PC-9 (cell line): ENCODE results near the gene UNC50. TPM values are rescaled to one million over a fixed set of nuclear protein-coding genes. Genes with fewer than 3 reads are reported as not detected.

Source experiments
- BruUV-seq: library from RNA; stranded (reverse); fragments of 400-500 nt; replicated peaks from 2 replicates; lab custom pipeline; 2021; lab: Mats Ljungman, UMichigan
- CTCF ChIA-PET: fragments of 300-600 bp; sonication (Branson Sonifier 250); formaldehyde crosslinking; loops from one replicate; lab custom pipeline; 2022; ENCODE audit warnings: antibody characterized with exemption; lab: Charles Lee
- POLR2A ChIA-PET: fragments of 300-600 bp; sonication (Branson Sonifier 250); formaldehyde crosslinking; loops from one replicate; lab custom pipeline; 2022; ENCODE audit warnings: antibody characterized with exemption; ENCODE audit not compliant: unreplicated experiment; lab: Charles Lee
- DNase-seq, 2 experiments: peaks; one replicate each; pipeline versions ENCODE4 v3.0.0 to v3.0.0-alpha.2; 2015 to 2022; ENCODE audit warnings: mixed read lengths in 1 of 2
- H2AFZ ChIP-seq: fragments of 200-600 bp; sonication (generic); 2 replicates; pipeline ENCODE4 v1.8.1; 2017; ENCODE audit warnings: antibody characterized with exemption
- H3F3A ChIP-seq: fragments of 200-600 bp; sonication (generic); 2 replicates; pipeline ENCODE4 v1.8.1; 2017; ENCODE audit warnings: antibody characterized with exemption, mild to moderate bottlenecking, low read depth; ENCODE audit not compliant: insufficient read depth
- H3K27ac ChIP-seq: fragments of 200-600 bp; sonication (generic); 2 replicates; pipeline ENCODE4 v1.6.1; 2016; ENCODE audit warnings: mixed run types
- H3K27me3 ChIP-seq: fragments of 200-600 bp; sonication (generic); 2 replicates; pipeline ENCODE4 v1.6.1; 2016; ENCODE audit warnings: low read depth, mixed run types; ENCODE audit not compliant: insufficient read depth
- H3K36me3 ChIP-seq: fragments of 200-600 bp; sonication (generic); 2 replicates; pipeline ENCODE4 v1.6.1; 2016; ENCODE audit warnings: low read depth, mixed run types
- H3K4me1 ChIP-seq: fragments of 200-600 bp; sonication (generic); replicated peaks from 2 replicates; pipeline ENCODE4 v1.6.1; 2016; ENCODE audit warnings: mixed run types; ENCODE audit not compliant: insufficient read depth
- H3K4me2 ChIP-seq: fragments of 200-600 bp; sonication (generic); 2 replicates; pipeline ENCODE4 v1.6.1; 2017; ENCODE audit warnings: mixed run types
- H3K4me3 ChIP-seq: fragments of 200-600 bp; sonication (generic); 2 replicates; pipeline ENCODE4 v1.6.1; 2016; ENCODE audit warnings: mixed run types
- H3K79me2 ChIP-seq: fragments of 200-600 bp; sonication (generic); 2 replicates; pipeline ENCODE4 v1.6.1; 2017; ENCODE audit warnings: low read depth, mixed run types
- H3K9me2 ChIP-seq: fragments of 200-600 bp; sonication (generic); 2 replicates; pipeline ENCODE4 v1.8.1; 2017; ENCODE audit warnings: mild to moderate bottlenecking; ENCODE audit not compliant: insufficient read depth
- H3K9me3 ChIP-seq: fragments of 200-600 bp; sonication (generic); 2 replicates; pipeline ENCODE4 v1.8.1; 2016; ENCODE audit warnings: low read depth; ENCODE audit not compliant: insufficient read depth
- H4K20me1 ChIP-seq: fragments of 200-600 bp; sonication (generic); 2 replicates; pipeline ENCODE4 v1.8.1; 2017; ENCODE audit not compliant: insufficient read depth
- EZH2 ChIP-seq: fragments of 200-600 bp; sonication (generic); IDR thresholded peaks from 2 replicates; pipeline ENCODE4 v1.8.0; 2017; ENCODE audit warnings: antibody characterized with exemption, low read depth
- intact Hi-C: fragments of 100-400 bp; cut with micrococcal nuclease; formaldehyde crosslinking; loops from one replicate; pipeline ENCODE4 v1.10.0; 2022; ENCODE audit not compliant: unreplicated experiment
- total RNA-seq: library from RNA; stranded (reverse); gene quantifications from 2 replicates; pipeline ENCODE4 v1.2.3, GENCODE V29; 2021
- TF ChIP-seq, protein P1 (sequence below): fragments of 200-600 bp; sonication (generic); conservative IDR thresholded peaks from 2 replicates; pipeline ENCODE4 v1.6.1; 2017; ENCODE audit warnings: mixed run types, antibody characterized with exemption, mild to moderate bottlenecking, moderate library complexity

Gene UNC50
- total RNA-seq, 1 experiment from 2014 or later = 46.0 TPM

DNA sequence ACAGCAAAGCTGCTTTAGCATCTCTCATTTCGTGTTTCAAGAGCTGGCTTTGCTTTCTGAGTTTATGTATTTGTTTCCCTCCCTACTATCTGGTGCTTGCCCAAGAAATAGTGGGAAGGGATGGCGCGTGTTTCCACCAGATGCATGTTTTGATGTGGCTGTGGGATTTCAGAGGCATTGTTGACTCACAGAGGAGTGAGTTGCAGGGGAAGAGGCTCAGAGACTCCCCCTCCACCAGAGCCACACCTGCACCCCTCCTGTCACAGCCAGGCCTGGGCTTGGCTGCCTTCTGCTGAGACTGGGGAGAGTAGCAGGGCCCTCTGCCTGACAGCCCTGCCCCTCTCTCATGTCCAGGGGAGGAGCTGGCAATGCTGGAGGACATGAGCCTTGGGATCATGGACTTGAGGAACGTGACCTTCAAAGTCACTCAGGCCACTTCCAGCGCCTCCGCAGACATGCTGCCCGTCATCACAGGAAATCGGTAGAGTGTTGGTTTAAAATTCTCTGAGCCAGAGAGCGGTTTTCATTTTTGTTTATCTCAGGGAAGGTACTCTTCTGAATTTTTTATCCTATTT is 43.0 kb upstream of the UNC50 start:
- Histone ChIP-seq H3K27ac (no peak overlapping the region), H3K4me3 (no peak overlapping the region), H3F3A (no peaks in the 10 kb centered on the region), H3K9me2 (no peaks in the 10 kb centered on the region), H3K36me3 (no peaks in the 10 kb centered on the region), H3K79me2 (no peaks in the 10 kb centered on the region), H2AFZ (no peak overlapping the region), H3K4me1 (no peaks in the 10 kb centered on the region), H3K9me3 (no peaks in the 10 kb centered on the region), H4K20me1 (no peaks in the 10 kb centered on the region), H3K4me2 (no peak overlapping the region), H3K27me3 (no peaks in the 10 kb centered on the region)
- ChIA-PET POLR2A (interaction anchor here (0.7 kb wide), 1 partner anchor 23 kb away, joined by 7 read pairs; no protein-coding TSS in a partner anchor), CTCF (no interaction called here)
- DNase-seq = no peak
- intact Hi-C loops = loop anchor here (10.0 kb wide), 1 partner anchor 121 kb away; the partner anchor contains the start of gene INPP4A
- TF ChIP-seq EZH2 = no peak
- TF ChIP-seq, protein P1, sequence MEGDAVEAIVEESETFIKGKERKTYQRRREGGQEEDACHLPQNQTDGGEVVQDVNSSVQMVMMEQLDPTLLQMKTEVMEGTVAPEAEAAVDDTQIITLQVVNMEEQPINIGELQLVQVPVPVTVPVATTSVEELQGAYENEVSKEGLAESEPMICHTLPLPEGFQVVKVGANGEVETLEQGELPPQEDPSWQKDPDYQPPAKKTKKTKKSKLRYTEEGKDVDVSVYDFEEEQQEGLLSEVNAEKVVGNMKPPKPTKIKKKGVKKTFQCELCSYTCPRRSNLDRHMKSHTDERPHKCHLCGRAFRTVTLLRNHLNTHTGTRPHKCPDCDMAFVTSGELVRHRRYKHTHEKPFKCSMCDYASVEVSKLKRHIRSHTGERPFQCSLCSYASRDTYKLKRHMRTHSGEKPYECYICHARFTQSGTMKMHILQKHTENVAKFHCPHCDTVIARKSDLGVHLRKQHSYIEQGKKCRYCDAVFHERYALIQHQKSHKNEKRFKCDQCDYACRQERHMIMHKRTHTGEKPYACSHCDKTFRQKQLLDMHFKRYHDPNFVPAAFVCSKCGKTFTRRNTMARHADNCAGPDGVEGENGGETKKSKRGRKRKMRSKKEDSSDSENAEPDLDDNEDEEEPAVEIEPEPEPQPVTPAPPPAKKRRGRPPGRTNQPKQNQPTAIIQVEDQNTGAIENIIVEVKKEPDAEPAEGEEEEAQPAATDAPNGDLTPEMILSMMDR = no peak
- no TSS peak for BruUV-seq

DNA sequence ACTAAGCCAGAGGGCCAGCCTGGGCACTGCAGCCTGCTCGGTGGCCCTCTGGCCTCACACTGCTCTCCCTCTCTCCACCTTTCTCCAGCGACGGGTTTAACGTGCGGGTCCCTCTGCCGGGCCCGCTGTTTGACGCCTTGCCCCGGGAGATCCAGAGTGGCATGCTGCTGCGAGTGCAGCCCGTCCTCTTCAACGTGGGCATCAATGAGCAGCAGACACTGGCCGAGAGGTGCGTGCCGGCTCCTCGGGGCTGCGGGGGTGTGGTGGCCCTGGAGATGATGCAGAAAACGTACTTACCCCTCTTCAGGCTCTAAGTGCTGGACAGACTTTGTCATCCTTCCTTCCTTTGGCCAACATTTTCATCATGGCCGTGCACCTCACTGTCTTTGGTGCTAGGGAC is 42.4 kb upstream of the UNC50 start:
- H3K4me1 ChIP-seq = no peaks in the 10 kb centered on the region
- no peaks in the 10 kb centered on the region for H3K79me2 ChIP-seq
- H3K4me3 ChIP-seq = no peak overlapping the region
- ChIA-PET POLR2A (no interaction called here), CTCF (no interaction called here)
- BruUV-seq = no TSS peak
- H3K4me2 ChIP-seq = no peak overlapping the region
- H3K27me3 ChIP-seq = no peaks in the 10 kb centered on the region
- H3K9me2 ChIP-seq = no peaks in the 10 kb centered on the region
- H3K27ac ChIP-seq = no peak overlapping the region
- H3F3A ChIP-seq = no peaks in the 10 kb centered on the region
- H4K20me1 ChIP-seq = no peaks in the 10 kb centered on the region
- no peaks in the 10 kb centered on the region for H3K36me3 ChIP-seq
- DNase-seq = no peak
- TF ChIP-seq, protein P1 = no peak
- no peak for TF ChIP-seq EZH2
- H3K9me3 ChIP-seq = no peaks in the 10 kb centered on the region
- intact Hi-C loops = loop anchor here (10.0 kb wide), 1 partner anchor 121 kb away; the partner anchor contains the start of gene INPP4A
- H2AFZ ChIP-seq = no peak overlapping the region

DNA sequence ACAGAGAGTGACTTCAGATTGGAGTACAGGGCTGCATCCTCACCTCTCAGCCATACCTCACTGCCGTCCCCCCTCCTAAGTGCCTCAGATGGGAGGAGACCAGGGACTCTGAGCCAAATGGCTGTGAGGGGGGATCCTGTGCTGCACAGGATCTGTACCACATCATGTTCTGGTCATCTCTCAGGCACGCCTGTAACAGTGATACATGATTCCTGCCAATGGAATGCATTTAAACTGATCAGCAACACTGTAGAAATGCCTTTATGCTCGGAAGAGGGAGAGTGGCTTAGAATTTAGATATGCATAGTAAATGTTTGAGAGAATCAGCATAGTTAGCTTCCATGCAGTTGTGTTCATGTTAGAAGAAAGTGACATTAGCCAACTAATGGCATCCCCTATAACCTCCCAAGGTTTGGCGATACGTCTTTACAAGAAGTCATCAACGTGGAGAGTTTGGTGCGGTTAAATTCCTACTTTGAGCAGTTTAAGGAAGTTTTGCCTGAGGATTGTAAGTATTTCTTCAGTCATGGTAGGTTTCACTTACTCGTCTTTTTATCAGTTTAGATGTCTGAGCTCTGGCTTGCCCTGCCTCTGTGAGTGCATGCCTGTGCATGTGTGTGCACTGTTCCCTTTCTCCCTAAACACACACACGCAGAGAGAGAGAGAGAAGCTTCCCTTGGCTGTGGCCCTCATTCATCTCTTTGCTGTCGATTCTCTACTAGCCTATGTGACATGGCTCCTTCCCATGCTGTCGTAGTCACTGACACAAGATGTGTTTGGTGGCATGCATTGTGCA is 40.0 kb upstream of the UNC50 start:
- no peaks in the 10 kb centered on the region for H3K9me3 ChIP-seq
- no peaks in the 10 kb centered on the region for H3F3A ChIP-seq
- no peaks in the 10 kb centered on the region for H3K4me1 ChIP-seq
- BruUV-seq = no TSS peak
- no peak overlapping the region for H2AFZ ChIP-seq
- no peaks in the 10 kb centered on the region for H3K9me2 ChIP-seq
- POLR2A ChIA-PET = no interaction called here
- CTCF ChIA-PET = no interaction called here
- no peak for DNase-seq
- no peak overlapping the region for H3K4me3 ChIP-seq
- TF ChIP-seq, protein P1 = no peak
- no peak for TF ChIP-seq EZH2
- H3K36me3 ChIP-seq = no peaks in the 10 kb centered on the region
- H3K4me2 ChIP-seq = no peak overlapping the region
- no peak overlapping the region for H3K27ac ChIP-seq
- no peaks in the 10 kb centered on the region for H4K20me1 ChIP-seq
- intact Hi-C loops = loop anchor here (2.0 to 10.0 kb wide), 2 partner anchors 124 to 156 kb away; partner anchors contain the start of gene INPP4A
- no peaks in the 10 kb centered on the region for H3K27me3 ChIP-seq
- H3K79me2 ChIP-seq = no peaks in the 10 kb centered on the region
